Stimulated activated CD4-positive, alpha-beta T cell treated with anti-CD3 and anti-CD28 coated beads, Interleukin-4, amount 100 ng/mL, for 48 hours (primary cell): ENCODE data around the gene GBP1.
A peak's percentile ranks its signal among the peaks of the same experiment; 100 is the strongest.
"Not testable (repeated sequence)": the region's sequence is repeated elsewhere in the genome, so short reads cannot be mapped to it uniquely, and the experiment has no call there.

Source experiments
- DNase-seq, 2 donors: peaks; one replicate each; pipeline ENCODE4 v3.0.0-alpha.2; 2020; ENCODE audit warnings: low read depth in 2 of 2

Gene GBP1

DNA sequence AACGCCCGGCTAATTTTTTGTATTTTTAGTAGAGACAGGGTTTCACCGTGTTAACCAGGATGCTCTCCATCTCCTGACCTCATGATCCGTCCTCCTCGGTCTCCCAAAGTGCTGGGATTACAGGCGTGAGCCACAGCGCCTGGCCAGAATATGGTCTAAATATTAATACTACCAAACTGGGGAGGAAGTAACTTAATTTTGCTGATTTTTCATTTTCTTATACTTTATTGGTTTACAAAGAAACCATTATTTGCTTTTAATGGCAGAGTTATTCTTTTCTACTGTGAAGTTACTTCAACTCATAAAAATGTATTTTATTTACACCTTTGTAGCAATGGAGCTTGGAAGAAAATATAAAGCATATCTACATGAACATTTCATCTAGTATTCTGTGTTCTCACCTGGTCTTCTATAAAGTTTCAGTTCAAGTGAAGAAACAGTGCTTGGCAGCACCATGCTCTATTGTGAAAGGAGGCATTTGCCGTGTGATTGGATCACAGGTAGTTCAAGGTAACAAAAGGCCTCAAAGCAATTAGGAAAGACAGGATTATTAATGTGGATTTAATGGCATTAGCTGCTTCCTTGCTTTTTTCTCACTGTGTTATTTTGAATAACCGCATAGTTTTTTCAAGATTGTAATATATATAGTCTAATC lies 13.6 kb downstream of the GBP1 start:
- no peak for DNase-seq

DNA sequence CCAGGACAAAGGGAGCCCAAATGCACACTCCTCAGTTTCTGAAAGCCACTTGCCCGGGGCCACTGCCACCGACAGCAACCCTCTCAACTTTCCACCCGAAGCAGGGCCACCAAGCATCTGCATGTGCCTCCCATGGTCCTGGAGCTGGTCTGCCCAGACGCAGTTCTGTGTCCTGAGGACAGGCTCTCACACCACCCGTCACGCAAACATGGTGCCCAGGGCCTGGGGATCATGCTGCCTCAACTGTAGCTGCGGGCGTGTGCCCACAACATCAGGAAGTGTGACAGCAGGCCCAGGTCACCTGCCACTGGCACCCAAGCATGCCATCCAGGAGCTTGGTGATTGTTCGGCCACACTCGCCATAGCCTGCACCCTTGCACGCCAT lies 14.4 kb downstream of the GBP1 start:
- DNase-seq = no peak

- DNase-seq = not testable (repeated sequence)
Observed at GRCh38 chr1:89049901-89050648, 14.9 kb downstream of the GBP1 start.

DNA sequence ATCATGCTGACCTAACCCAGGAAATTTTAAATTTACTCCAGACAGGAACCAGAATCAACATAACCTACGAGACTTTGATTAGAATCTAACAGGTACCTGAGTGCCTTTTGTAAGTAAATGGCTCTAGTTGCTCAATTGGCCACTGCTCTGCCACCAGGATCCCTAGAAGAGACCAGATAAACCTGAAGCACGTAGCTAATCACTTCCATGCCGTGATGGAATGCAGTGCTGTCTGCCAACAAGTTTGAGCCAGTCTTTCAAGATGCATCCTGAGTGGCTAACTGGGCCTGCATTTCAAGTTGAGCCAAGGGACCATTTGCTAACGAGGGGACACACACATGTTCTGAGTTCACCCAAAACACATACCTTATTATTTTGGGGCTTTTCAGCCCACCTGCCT lies 15.8 kb downstream of the GBP1 start:
- DNase-seq = not testable (repeated sequence)

- DNase-seq = no peak
Observed at GRCh38 chr1:89047734-89048133, 17.3 kb downstream of the GBP1 start.

DNA sequence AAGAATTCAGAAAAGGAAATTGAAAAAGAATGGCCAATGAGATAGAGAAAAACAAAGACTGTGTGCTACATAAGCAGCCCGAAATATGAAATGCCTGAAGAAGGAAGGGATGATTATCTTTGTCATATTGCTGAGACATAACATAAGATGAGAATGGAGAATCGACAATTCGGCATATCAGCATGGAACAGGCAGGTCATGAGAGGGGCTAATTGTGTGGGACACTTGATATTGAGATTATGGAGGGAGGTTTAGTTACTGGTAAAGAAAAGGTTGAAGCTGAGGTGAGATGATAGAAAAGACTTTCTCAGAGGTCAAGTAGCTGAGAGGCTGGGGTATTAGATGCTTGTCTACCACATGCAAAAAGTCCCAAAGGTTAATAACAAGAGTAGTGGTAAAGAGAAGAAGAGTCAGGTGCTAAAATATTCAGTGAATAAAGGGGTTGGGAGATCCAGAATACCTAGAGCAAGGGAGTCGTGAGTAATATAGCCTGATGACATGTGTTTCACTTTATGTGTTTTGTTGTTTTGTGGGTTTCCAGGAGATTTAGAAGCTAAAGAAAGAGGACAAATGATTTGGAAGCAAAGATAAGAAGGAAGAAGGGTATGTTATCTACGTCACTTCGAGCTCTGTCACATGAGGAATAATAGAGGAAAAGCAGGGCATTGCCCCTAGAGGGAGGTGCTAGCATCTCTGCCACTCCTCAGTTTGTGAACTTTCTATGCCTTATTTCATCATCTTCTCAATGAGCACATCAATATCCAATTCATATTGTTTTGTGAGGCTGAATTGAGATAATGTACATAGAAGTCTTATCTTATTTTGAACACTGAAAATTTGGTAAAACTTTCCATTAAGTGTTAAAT lies 18.5 kb downstream of the GBP1 start:
- DNase-seq = peak in 1 of 2 donors; percentile 24

- no peak for DNase-seq
Observed at GRCh38 chr1:89044970-89045721, 19.9 kb downstream of the GBP1 start.

- DNase-seq = no peak
Observed at GRCh38 chr1:89043940-89044339, 21.1 kb downstream of the GBP1 start.

DNA sequence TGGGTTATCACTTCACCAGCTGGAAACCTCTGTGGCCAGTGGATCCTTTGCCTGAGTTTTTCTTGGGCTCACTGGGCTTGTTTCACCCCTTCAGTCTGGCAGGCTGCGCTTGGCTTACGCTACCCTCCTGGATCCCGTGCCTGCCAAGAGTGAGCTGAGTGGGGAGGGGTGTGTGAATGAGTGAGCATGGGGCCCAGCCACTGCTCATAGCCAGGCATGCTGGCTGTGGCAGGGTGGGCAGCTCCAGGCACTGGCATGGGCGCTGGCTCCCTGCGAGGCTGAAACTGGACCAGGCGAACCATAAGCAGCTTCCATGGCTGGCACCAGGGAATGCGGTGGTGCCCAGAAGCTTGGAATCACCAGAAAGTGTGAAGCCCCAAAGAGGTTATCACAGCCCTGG lies 22.5 kb downstream of the GBP1 start:
- DNase-seq = no peak

GRCh38 chr1:89041721-89042120 lies 23.3 kb downstream of the GBP1 start:
- no peak for DNase-seq

GRCh38 chr1:89041119-89041641 lies 23.8 kb downstream of the GBP1 start:
- DNase-seq = peak in 1 of 2 donors; percentile 13

GRCh38 chr1:89040315-89040626 lies 24.7 kb downstream of the GBP1 start:
- DNase-seq = no peak

- DNase-seq = no peak
Observed at GRCh38 chr1:89037186-89037585, 27.8 kb downstream of the GBP1 start.

DNA sequence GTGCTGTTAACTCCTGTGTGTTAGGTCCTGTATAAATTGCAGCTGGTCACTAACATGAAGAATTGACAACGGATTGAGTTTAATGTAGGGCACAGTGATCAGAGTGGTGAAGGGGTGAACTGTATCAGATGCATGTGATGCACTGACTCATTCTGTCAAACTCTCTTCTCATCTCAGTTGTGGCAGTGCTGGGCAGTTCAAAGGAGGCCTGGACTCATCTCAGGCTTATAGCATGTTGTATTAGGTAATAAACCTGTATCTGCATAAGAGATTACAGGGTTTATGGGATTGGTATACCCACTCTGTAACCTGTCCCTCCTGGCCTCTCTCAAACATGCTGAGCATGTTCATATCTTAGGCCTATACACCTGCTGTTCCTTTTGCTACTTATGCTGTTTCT lies 29.9 kb downstream of the GBP1 start:
- DNase-seq = no peak

- DNase-seq = not testable (repeated sequence)
Observed at GRCh38 chr1:89034004-89034403, 31.0 kb downstream of the GBP1 start.

- not testable (repeated sequence) for DNase-seq
Observed at GRCh38 chr1:89029051-89029450, 36.0 kb downstream of the GBP1 start.

- no peak for DNase-seq
Observed at GRCh38 chr1:89025928-89026327, 39.1 kb downstream of the GBP1 start.

DNA sequence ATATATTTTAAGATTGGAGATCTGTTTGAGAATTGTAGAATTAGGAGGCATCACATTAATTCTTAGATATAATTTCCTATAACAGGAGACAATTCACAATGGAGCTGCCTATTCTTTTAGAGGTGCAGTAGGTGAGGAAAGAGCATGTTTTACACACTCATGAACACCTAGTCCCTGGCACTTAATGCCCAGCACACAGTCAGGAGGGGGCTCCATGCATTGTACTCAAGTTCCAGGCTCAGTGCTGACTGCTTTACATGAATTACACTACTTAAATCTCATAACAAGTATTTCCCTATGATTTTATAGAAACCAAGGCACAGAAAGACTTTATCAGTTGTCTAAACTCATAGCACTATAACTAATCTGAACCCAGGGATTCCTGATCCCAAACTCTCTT lies 42.0 kb downstream of the GBP1 start:
- no peak for DNase-seq

- DNase-seq = no peak
Observed at GRCh38 chr1:89022167-89022959, 42.6 kb downstream of the GBP1 start, which contains the start of gene GBP3. Gene GBP3, minus strand, starts transcription at chr1:89022866. Its CDS starts 2,145 bp downstream, at chr1:89020721.

- not testable (repeated sequence) for DNase-seq
Observed at GRCh38 chr1:89018318-89018717, 46.7 kb downstream of the GBP1 start.

- no peak for DNase-seq
Observed at GRCh38 chr1:89008511-89008910, 56.5 kb downstream of the GBP1 start.
